GM21526 (cell line): Measurements from ENCODE around the gene C19orf81.
"Not testable (repeated sequence)": the region's sequence is repeated elsewhere in the genome, so short reads cannot be mapped to it uniquely, and the experiment has no call there.

ENCODE experiments used
- ATAC-seq: cut with Tn5 transposase; IDR thresholded peaks from one replicate; pipeline ENCODE4 v1.9.1; 2021; ENCODE audit warnings: moderate library complexity; ENCODE audit not compliant: unreplicated experiment, low FRiP score

The C19orf81 gene

DNA sequence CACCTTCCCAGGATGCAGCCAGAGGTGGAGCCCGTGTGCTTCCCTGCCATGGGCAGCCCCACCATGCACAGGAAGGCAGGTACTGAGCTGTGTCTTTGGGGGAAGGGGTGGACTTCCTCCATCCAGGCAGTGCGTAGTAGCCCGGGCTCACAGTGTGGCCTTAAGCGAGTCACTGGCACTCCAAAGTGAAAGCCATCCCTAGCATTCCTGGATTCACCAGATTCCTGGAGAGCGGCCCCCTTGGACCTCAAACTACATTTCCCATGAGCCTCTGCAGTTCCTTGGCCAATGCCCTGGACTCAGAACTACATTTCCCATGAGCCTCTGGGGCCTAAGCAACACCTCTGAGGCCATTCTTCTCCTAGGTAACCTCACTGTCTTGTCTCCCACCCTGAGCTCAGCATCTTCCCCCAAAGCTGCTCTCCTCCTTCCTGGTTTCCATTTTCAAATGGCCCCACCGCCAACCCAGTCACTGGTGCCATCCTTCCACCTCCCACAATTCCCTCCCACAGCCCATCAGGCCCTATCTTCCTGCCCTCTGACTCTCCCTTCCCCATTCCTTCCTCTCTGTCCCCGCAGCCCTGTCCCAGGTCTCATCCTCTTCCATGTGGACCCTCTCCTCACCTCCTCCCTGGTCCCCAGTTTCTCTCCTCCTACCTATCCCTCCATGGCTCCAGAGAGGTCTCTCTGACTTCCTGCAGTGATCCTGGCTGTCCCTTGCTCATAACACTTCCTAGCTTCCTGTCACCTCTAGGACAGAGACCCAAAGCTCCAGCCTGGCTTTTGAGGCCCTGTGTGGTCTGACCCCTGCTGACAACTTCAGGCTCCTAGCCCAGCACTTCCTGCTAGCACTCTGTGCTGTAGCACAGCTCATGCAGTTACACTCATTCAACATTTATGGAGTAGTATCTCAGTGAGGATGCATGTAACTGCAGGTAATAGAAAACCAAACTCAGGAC lies at the start of gene C19orf81:
Gene C19orf81, plus strand, starts transcription at position 13 of the 959 bp plus-strand sequence. Its CDS starts 0 bp downstream, at position 13.
- no peak for ATAC-seq

DNA sequence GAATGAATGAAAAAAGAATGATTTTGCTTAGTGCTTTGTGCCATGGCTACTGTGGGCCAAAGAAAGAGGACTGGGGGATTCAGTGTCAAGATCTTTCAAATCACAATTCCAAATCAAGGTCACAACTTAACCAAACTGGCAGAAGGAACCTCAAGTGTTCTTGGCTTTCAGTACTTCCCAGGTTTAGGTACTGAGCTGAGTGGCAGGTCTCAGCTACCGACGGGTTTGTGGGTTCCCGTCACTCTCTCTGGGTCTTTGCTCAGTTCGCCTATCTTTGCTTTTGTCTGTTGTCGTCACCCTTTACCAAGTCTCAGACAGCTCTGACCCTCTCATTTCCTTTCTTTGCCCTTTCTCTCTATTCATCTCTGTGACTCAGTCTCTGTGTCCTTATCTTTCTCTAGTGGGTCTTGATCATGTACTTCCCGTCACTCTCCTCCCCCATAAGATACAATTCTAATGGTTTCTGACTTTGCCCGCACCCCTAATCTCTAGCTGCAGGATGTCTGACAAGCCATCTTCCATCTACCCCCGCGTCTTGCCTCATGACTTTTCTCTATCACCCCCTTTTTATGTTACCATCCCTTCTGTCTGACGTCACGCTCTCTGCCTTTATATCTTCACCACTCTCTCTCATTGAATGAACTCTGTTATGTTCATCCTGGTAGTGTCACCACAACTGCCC lies 47.7 kb upstream of the C19orf81 start:
- no peak for ATAC-seq

DNA sequence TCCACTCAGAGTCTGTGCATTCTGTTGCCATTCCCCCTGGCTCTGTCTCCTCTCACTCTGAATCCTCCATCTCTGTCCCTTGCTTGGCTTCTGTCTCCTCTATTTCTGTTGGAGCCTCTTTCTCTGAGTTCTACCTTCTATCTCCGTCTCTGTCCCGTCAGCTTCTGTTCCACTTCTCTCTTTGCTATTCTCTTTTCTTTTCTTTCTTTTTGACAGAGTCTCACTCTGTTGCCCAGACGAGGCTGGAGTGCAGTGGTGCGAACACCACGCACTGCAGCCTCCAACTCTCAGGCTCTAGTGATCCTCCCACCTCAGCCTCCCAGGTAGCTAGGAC lies 47.2 kb upstream of the C19orf81 start:
- ATAC-seq = no peak

DNA sequence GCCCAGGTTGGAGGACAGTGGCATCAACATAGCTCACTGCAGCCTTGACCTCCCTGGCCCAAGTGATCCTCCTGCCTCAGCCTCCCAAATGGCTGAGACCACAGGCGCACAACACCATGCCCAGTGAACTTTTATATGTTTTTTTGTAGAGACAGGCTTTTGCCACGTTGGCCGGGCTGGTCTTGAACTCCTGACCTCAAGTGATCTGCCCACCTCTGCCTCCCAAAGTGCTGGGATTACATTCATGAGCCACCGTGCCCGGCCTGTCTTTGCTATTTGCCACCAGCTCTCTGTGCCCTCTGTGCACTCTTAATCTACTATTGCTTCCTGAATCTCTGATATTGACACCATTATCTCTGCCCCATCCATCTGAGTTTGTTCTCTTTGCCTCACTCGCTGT lies 46.7 kb upstream of the C19orf81 start:
- ATAC-seq = no peak

DNA sequence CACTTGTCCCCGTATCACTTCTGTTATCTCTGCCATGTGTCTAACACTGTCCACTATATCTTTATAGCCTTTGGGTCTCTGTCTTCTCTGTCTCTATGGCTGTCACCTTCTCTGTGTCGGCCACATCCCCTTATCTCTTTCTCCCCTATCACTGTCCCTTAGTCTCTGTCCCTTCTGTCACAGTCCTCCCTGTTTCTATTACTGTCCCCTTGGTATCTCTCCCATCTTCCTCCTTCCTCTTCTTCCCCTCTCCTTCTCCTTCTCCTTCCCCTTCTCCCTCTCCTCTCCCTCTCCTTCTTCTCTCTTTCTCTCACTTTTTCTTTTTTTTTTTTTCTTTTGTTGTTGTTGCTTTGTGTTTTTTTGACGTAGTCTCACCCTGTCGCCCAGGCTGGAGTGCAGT lies 46.3 kb upstream of the C19orf81 start:
- no peak for ATAC-seq

DNA sequence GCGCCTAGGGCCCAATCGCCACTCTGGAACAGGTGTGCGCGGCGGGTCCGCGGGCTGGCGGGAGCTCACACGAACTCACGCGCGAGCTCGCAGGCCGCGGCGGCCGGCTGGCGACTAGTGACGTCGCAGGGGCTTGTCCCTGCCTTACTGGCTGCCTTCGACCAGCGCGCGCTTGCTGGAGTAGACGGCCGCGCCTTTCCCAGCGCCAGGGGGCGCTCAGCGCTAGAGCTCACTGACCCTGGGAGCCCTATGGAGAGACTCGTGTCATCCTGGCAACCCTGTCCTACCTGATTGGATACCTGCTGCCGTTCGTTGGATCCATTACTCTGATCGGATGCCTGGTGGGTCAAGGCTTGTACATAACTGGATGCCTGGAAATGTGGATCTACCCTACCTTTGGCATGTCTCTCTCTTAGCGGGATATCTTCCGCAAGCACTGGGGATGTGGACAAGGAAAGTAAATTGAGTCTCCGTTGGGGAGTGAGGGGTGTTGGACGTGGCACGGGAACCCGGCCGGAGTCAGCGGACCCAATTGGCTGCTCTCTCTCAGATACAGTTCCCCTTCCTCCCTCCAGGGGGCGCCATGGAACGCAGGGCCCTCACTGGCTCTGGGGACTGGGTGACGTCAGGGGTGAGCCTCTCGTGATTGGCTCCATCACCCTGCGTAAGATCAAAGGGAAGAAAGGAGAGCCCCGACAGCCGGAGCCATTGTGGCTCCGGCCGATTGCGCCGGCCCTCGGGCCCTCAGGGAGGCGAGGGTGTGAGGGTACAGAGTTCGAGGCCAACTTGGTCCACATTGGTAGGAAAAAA lies 44.8 kb upstream of the C19orf81 start:
- not testable (repeated sequence) for ATAC-seq

DNA sequence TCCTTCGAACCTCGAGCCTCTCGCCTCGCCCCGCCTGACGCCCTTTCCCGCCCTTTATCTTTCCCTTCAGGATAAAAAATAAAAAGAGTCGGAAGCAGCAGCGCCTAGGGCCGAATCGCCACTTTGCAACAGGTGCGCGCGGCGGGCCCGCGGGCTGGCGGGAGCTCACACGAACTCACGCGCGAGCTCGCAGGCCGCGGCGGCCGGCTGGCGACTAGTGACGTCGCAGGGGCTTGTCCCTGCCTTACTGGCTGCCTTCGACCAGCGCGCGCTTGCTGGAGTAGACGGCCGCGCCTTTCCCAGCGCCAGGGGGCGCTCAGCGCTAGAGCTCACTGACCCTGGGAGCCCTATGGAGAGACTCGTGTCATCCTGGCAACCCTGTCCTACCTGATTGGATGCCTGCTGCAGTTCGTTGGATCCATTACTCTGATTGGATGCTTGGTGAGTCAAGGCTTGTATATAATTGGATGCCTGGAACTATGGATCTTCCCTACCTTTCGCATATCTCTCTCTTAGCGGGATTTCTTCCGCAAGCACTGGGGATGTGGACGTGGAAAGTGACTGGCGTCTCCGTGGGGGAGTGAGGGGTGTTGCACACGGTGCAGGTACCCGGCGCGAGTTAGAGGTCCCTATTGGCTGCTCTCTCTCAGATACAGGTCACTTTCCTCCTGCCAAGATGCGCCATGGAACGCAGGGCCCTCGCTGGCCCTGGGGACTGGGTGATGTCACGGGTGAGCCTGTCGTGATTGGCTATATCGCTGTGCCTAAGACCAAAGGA lies 43.0 kb upstream of the C19orf81 start:
- ATAC-seq = not testable (repeated sequence)

DNA sequence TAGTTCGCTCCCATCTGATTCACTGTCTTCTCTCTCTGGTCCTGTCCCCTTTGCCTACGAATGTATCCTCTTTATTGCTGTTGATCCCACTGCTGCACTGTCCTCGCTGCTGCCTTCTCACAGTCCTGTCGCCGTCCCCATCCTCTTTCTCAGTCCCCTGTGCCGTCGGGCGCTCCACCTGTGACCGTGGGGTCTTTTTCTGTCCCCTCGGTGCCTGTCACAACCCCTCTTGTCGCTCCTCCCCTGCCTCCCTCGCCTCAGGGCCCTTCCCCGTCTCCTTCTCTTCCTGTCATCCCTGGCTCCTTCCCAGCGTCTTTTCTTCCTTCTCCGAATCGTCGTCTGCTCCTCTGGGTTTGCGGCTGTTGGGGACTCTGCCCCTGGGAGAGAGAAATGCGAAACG lies 41.9 kb upstream of the C19orf81 start:
- ATAC-seq = no peak

DNA sequence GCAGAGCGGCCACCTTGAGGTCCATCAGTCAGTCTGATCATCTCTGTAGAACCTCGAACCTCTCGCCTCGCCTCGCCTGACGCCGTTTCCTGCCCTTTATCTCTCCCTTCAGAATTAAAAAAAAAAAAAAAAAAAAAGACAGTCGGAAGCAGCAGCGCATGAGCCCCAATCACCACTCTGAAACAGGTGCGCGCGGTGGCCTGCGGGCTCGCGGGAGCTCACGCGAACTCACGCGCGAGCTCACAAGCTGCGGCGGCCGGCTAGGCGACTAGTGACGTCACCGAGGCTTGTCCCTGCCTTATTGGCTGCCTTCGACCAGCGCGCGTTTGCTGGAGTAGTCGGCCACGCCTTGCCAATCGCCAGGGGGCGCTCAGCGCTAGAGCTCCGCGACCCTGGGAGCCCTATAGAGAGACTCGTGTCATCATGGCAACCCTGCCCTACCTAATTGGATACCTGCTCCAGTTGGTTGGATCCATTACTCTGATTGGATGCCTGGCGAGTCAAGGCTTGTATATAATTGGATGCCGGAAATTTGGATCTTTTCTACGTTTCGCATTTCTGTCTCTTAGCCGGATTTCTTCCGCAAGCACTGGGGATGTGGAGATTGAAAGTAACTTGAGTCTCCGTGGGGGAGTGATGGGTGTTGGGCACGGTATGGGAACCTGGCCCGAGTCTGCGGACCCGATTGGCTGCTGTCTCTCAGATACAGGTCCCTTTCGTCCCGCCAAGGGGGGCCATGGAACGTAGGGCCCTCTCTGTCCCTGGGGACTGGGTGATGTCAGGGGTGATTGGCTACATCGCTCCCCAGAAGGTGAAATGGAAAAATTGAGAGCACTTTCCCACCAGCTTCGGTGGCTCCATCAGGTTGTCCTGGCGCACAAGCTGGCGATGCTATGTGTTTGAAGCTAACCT lies 41.1 kb upstream of the C19orf81 start:
- ATAC-seq = no peak

DNA sequence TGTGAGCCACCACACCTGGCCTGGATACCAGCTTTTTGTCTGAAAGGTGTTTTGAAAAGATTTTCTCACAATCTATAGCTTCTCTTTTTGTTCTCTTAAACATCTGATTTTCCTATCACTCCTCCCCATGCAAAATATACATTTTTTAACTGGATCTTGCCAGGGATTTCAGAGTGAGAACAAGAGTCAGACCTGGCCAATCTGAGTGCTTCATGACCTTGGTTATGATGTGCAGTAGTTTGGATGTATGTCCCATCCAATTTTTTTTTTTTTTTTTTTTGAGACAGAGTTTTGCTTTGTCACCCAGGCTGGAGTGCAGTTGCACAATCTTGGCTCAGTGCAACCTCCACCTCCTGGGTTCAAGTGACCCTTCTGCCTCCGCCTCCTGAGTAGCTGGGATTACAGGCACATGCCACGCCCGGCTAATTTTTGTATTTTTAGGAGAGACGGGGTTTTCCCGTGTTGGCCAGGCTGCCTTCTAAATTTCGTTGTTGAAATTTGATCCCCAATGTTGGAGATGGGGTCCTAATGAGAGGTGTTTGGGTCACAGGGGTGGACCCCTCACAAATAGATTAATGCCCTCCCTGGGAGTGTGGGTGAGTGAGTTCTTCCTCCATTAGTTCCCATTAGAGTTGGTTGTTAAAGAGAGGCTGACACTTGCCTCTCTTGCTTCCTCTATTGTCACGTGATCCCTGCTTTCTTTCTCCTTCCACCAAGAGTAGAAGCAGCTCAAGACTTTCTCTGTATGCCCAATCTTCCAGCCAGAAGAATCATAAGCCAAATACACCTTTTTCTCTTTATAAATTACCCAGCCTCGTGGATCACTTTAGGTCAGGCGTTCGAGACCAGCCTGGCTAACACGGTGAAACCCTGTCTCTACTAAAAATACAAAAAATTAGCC lies 36.5 kb upstream of the C19orf81 start:
- not testable (repeated sequence) for ATAC-seq

DNA sequence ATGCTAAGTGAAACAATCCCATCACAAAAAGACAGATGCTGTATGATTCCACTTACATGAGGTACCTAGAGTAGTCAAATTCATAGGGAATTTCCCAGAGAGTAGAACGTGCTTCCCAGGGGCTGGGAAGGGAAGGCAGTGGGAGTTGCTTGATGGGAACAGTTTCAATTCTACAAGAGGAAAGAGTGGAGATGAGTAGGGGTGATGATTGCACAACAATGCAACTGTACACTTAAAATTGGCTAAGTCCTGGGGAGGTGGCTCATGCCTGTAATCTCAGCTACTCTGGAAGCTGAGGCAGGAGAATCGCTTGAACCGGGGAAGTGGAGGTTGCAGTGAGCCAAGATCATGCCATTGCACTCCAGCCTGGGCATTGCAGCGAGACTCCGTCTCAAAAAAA lies 30.9 kb upstream of the C19orf81 start:
- ATAC-seq = not testable (repeated sequence)

DNA sequence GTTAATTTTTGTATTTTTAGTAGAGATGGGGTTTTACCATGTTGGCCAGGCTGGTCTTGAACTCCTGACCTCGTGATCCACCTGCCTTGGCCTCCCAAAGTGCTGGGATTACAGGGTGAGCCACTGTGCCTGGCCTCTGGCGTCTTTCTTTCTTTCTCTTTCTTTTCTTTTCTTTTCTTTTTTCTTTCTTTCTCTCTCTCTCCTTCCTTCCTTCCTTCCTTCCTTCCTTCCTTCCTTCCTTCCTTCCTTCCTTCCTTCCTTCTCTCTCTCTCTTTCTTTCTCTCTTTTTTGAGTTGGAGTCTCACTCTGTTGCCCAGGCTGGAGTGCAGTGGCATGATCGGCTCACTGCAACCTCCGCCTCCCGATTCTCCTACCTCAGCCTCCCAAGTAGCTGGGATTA lies 30.1 kb upstream of the C19orf81 start:
- not testable (repeated sequence) for ATAC-seq

DNA sequence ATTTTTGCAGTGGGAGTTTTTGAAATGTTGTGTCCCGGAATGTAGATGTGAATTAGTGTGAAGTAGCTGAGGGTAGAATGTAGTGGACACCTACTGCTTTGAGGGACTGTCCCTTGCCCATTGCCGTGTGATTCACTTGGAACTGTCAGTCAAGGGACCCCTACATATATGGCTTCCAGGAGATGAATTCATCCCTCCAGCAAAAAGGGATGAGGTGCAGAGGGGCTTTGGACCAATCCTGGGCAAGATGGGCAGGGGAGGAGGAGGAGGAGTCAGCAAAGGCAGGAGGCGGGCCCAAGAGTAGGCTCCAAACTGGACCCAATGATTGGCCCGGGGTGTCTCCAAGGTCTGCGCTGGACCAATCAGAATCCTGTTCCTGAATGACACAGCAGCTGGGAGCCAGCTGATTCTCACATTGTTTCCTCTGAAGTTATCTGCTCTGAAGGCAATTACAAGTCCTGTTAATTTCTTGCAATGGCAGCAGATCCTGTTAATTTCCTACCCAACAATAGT lies 28.8 kb upstream of the C19orf81 start:
- ATAC-seq = not testable (repeated sequence)

DNA sequence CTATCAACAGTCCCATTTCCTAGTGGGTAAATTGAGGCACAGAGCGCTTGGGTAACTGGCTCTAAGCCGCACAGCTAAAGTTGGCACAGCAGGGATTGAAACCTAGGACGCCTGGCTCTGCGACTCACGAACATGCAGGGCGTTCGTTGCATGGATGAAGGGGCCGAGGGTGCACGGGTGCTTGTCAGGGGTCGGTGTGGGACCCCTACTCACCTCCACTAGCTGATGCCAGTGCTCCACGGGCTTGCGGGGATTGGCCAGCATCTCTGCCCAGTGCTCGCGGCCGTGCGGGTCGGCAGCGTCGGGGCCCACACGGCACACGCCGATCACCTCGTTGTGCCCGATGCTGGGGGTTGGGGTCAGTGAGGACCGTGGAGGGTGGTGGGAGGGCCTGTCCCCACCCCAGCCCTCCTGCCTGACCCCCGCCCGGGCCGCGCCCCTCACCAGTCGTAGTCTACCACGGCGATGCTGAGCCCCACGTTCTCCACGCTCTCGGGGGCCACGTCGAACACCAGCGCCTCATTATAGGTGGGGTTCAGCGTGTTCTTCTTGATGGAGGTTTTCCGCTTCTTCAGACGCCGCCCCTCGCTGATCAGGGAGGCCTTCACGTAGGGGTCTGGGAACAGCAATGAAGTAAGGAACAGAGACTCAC lies 24.2 kb upstream of the C19orf81 start:
- no peak for ATAC-seq

DNA sequence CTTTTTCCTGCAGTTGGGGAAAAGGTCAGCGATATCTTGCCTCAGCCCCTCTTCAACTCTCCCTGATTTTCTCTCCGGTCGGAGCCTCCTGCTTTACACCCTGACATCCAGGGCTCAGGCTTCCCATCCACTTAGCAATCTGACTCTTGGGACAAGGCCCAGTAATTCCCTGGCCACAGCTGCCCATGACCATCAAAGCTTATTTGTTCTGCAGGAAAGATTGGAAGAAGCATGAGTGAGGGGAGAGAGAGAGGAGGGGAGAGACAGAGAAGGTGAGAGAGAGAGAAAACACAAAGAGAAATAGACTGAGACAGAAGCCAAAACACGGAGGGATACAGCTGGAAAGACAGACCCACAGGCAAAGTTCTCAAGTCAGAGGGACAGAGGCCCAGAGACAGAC lies 23.2 kb upstream of the C19orf81 start:
- ATAC-seq = no peak

DNA sequence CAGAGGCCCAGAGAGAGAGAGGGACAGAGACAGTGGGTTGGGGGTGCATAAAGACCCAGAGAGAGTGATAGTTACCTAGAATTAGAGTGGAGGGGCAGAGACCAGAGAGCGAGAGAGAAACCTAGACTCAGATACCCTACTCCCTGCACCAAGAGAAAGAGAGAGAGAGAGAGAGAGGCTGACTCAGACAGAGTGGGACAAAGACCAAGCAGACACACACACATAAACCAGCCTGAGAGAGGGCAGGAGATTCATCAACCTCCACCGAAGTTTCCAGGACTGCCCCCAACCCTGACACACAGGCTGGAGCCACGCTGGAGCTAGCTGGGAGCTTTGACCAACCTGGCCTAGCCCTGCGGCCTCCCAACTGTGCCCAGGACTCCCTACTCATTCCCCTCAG lies 22.4 kb upstream of the C19orf81 start:
- ATAC-seq = no peak

DNA sequence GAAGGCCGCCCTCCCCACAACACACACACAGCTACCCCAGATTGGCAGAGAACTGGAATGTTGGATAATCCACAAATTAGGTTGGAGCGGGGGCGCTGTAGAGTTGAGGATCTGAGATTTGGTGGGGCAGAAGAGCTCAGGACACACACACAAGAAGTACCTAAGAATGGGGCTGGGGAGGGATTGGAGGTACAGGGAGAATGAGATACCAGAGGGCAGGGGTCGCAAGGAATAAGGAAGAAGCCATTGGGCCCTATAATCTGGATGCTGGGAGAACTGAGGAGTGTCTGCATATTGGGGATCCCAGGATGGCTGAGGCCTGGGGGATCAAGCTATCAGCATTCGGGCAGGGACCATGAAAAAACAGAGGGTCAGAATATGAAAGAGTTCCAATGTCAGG lies 21.1 kb upstream of the C19orf81 start:
- ATAC-seq = no peak
